HG03521 (cell line): ENCODE results near the gene PHPT1.
"Not testable (repeated sequence)": the region's sequence is repeated elsewhere in the genome, so short reads cannot be mapped to it uniquely, and the experiment has no call there.

Source experiments
- ATAC-seq: cut with Tn5 transposase; IDR thresholded peaks from one replicate; pipeline ENCODE4 v1.9.1; 2021; ENCODE audit warnings: mild to moderate bottlenecking, moderate library complexity; ENCODE audit not compliant: unreplicated experiment

The PHPT1 gene

DNA sequence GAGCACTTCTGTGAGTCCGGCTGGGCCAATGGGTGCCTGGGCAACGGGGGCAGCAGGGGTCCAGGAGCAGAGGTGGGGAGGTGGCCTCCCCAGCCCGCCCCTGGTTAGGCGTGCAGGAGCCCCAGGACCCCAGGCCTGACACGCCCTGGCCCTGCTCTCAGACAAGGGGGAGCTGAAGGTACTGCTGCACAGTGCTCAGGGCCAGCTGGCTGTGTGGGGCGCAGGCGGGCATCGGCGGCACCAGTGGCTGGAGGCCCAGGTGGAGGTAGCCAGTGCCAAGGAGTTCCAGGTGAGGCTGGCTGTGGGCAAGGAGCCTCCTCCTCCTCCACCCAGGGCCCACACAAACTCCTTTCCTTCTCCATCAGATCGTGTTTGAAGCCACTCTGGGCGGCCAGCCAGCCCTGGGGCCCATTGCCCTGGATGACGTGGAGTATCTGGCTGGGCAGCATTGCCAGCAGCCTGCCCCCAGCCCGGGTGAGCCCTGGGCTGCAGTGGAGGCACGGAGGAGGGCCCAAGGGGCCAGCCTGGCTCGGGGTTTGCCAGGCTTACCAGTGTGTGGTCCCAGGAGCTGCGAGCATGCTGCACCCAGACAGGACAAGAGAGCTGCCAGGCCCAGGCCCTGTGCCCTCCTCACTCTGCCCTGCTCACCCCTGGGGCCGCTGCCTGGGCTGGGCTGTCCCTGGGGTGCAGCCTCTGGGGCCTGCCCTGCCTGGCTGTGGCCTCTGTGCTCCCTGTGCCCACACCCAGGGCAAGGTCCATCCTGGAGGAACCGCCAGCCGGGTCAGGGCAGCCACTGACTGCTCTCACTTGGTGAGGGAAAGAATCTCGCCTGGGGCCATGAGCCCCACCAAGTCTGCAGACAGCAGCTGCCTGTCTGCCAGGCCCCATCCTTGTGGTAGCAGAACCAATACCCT, 9.9 kb downstream of the PHPT1 start:
- ATAC-seq: no peak

DNA sequence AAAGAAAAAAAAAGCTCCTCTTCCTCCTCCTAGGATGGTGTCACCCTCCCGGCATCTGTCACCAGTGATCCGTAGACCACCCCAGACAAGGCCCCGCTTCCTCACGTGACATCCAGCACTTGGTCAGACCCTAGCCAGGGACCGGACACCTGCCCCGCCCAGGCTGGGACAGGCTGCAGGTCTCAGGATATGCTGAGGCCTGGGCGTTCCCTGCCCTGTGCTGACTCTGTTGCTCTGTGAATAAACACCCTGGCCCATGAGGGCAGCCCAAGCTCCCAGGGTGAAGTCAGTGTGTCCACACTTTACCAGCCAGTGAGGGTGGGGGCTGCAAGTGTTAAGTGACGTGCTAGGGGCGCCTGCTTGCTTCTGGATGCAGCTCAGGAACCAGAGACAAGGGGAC, 11.3 kb downstream of the PHPT1 start:
- ATAC-seq: no peak

DNA sequence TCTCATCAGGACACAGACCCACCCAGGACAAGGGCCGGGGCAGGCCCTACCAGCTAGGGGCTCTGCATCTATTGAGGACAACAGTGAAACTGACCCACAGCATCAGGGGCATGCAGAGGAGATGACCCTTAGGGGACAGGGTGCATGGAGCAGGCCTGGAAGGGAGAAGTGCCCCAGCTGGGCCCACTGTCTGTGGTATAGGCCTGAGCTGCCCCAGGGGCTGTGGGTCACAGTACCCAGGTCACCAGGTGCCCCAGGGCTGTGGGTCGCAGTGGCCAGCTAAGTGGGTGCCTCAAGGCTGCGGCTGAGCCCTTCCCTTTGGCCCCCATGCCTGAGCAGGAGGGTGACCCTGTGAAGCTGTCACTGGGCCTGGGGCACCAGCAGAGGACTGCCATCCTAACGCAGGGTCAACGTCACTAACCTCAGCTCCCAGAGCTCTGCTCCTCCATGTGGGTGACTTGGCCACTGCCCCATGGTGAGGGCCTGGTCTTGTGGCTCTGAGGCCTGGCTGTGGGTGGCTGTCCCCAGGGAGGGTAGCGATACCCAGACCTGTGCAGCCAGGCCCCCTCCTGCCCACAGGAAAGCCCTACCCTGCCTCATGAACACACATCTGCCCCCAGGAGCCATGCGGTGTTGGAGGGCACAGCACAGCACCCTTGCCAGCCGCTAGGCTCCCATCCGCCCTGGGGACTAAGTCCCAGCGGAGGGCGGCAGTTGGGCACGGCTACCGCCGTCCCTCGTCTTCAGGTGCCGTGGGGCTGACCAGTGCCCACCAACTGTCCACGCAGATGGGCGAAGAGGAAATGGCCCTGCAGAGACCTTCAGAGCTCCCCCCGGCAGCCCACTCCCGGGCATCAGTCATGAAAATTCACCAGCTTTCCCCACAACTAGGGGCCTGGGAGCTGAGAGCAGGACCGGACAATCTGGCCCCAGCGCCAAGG, 12.0 kb downstream of the PHPT1 start:
- ATAC-seq: no peak

DNA sequence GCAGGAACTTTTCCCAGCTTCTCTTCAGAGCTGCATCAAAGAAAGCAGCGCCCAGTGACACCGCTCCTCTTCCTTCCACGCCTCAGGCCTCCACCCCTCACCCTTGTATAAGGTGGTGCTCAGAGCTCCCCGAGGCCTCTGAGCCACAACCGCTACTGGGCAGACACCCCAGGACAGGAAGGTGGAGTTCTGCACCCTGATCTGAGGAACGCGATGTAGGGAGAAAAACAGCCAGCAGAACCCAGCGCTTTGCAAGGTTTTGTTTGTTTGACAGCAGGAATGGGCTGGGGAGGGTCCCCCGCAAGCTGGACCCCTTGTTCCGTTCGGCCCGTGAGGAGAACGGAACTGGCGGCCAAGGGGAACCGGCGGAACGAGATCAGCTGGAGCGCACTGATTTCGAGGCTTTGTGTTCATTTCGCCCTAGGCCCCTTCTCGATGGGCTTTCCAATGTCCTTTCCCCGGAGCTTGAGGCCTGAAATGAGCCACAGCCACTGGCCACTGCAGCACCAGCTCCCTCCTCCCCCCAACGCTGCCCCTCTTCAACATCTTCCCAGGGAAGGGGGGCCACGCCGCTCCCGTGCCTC, 12.8 kb downstream of the PHPT1 start:
- no peak for ATAC-seq

DNA sequence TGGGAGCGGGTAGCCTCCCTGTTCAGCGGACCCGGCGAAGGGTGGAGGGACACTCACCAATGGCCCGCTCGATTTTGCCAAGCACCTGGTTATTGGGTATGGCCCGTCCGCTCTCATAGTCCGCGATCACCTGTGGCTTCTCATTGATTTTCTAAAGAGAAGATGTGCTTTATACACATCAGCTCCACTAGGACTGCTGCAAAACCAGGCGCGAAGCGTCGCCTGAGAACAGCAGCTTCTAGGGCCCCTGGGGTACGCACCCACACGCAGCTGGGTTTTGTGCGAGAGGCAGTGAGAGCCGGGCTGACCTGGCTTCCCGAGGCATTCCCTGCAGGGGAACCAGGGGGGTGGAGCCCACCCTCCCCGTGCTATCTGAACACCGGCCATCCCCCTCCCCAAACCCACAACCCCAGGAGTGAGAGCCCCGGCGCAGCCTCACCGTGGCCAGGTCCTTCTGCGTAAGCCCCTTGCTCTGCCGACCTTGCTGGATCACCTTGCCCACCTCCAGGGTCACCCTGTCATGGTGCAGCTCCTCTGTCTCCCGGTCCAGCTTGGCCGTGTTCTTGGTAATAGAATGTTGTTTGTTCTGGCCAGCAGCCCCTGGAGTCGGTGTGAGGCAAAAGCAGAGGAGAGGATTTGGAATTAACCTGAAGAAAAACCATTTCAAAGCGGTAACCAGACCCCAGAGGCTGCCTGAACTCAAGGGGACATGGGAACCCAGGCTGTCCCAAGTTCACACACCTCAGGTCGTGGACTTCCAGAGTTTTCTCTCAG, 13.8 kb downstream of the PHPT1 start:
- ATAC-seq: no peak

- ATAC-seq: no peak
These were observed 14.5 kb downstream of the PHPT1 start for GRCh38 chr9:136863623-136864273.

GRCh38 chr9:136865041-136865767, 16.0 kb downstream of the PHPT1 start:
- ATAC-seq: no peak

DNA sequence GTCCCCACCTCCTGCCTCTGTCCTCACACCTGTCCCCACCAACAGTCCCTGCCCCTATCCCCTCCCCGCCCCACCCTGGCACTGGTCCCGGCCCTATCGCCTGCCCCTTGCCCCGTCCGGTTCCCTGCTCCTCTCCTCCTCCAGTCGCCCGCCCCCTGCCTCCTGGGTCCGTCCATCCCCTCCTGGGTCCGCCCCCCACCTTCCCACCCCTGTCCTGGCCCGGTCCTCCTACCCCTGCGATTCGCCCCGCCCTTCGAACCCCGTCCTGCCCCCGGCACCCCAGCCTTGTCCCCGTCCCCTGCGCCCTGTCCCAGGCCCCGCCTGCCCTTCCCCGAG, 16.5 kb downstream of the PHPT1 start:
- no peak for ATAC-seq

- not testable (repeated sequence) for ATAC-seq
These were observed 17.8 kb downstream of the PHPT1 start for GRCh38 chr9:136866898-136867421.

GRCh38 chr9:136867480-136867879, 18.3 kb downstream of the PHPT1 start:
- no peak for ATAC-seq

GRCh38 chr9:136867917-136868316, 18.7 kb downstream of the PHPT1 start:
- no peak for ATAC-seq

GRCh38 chr9:136868644-136869043, 19.4 kb downstream of the PHPT1 start:
- ATAC-seq: no peak

- not testable (repeated sequence) for ATAC-seq
These were observed 20.4 kb downstream of the PHPT1 start for GRCh38 chr9:136869611-136870010.

GRCh38 chr9:136875155-136875554, 25.9 kb downstream of the PHPT1 start:
- ATAC-seq: no peak

GRCh38 chr9:136876476-136876875, 27.3 kb downstream of the PHPT1 start:
- ATAC-seq: no peak

DNA sequence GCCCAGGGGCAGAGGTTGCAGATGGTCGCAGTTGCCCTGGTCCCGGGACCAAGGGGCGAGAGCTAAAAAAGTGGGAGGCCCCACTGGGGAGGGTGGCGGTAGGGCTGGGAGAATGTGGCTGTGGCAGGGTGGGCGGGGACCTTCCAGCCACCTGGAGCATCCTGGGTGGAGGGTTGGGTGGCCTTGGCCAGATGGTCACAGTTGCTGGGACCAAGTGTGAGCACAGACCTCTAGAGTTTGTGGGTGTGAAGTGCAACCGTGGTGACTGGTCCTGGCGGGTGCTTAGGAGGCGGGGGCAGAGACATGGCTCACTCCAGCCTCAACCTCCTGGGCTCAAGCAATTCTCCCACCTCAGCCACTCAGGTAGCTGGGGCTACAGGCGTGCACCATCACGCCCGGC, 31.4 kb downstream of the PHPT1 start:
- no peak for ATAC-seq

DNA sequence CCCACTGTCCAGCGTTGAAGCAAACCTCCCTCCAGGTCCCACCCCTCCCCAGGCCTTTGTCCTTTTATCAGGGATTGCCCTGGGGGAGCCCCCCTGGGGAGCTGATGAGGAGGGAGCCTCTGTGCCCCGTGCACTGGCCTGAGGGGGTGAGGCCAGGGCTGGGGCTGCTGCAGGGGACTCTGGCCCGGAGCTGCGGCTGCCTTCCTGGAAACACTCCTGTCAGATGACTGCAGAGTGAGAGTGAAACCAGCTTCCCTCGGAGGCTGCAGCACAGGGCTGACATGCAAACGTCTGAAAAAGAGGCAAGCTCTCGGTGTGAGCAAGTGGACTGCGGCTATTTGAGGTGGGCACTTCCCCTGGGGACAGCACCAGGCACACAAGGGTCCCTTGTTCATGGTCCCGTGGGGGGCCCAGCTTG, 32.5 kb downstream of the PHPT1 start:
- no peak for ATAC-seq

GRCh38 chr9:136882109-136882946, 33.1 kb downstream of the PHPT1 start:
- ATAC-seq: no peak
